Hematopoietic multipotent progenitor cell treated with erythropoietin and hydrocortisone succinate and interleukin-3 and kit ligand, for 8 days (in vitro differentiated cells): Measurements from ENCODE around the gene CCDC9B.

Experiments used
- DNase-seq: peaks from one replicate; pipeline ENCODE4 v3.0.0-alpha.2; 2015

CCDC9B gene

GRCh38 chr15:40344217-40344616 lies 3.5 kb upstream of the CCDC9B start:
- DNase-seq: no peak

GRCh38 chr15:40343512-40343911 lies 2.8 kb upstream of the CCDC9B start:
- DNase-seq: no peak

- no peak for DNase-seq
Observed at GRCh38 chr15:40342416-40343320, 1.9 kb upstream of the CCDC9B start.

GRCh38 chr15:40340038-40340739 lies 550 bp downstream of the CCDC9B start:
- DNase-seq: no peak

- no peak for DNase-seq
Observed at GRCh38 chr15:40339621-40339945, 1.2 kb downstream of the CCDC9B start.

- no peak for DNase-seq
Observed at GRCh38 chr15:40338921-40339620, 1.7 kb downstream of the CCDC9B start.

GRCh38 chr15:40338041-40338657 lies 2.6 kb downstream of the CCDC9B start:
- peak; percentile 76 for DNase-seq

- no peak for DNase-seq
Observed at GRCh38 chr15:40337597-40337996, 3.1 kb downstream of the CCDC9B start.

GRCh38 chr15:40336744-40337122 lies 4.0 kb downstream of the CCDC9B start:
- peak; percentile 55 for DNase-seq

GRCh38 chr15:40335938-40336743 lies 4.6 kb downstream of the CCDC9B start:
- no peak for DNase-seq

- no peak for DNase-seq
Observed at GRCh38 chr15:40334941-40335795, 5.6 kb downstream of the CCDC9B start.

GRCh38 chr15:40334541-40334940 lies 6.2 kb downstream of the CCDC9B start:
- no peak for DNase-seq

GRCh38 chr15:40333922-40334492 lies 6.7 kb downstream of the CCDC9B start:
- peak; percentile 57 for DNase-seq

- no peak for DNase-seq
Observed at GRCh38 chr15:40332113-40332781, 8.5 kb downstream of the CCDC9B start.

- no peak for DNase-seq
Observed at GRCh38 chr15:40331637-40332036, 9.1 kb downstream of the CCDC9B start.

GRCh38 chr15:40331026-40331425 lies 9.7 kb downstream of the CCDC9B start:
- DNase-seq: no peak

- DNase-seq: peak; percentile 78
Observed at GRCh38 chr15:40330368-40330836, 10.3 kb downstream of the CCDC9B start.

- DNase-seq: no peak
Observed at GRCh38 chr15:40329804-40330203, 10.9 kb downstream of the CCDC9B start.

- no peak for DNase-seq
Observed at GRCh38 chr15:40328751-40329150, 12.0 kb downstream of the CCDC9B start.

GRCh38 chr15:40328176-40328575 lies 12.6 kb downstream of the CCDC9B start:
- no peak for DNase-seq
